Fibroblast of skin of left biceps (primary cell): Measurements from ENCODE around the gene MYBPC3.

Experiments
- DNase-seq, 2 experiments: peaks; one replicate each; pipeline ENCODE4 v3.0.0-alpha.2; 2013; ENCODE audit warnings: low read depth in 2 of 2

MYBPC3 gene

DNA sequence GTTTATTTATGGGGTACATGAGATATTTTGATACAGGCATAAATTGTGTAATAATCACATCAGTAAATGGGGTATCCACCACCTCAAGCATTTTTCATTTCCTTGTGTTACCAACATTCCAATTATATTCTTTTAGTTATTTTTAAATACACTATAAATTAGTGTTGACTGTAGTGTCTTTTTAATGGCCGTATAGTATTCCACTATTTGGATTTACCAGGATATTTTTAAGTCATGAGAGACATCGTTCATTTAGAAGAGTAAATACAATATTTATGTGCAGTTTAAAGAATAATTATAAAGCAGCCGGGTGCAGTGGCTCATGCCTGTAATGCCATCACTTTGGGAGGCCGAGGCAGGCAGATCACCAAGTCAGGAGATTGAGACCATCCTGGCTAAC, 32.0 kb upstream of the MYBPC3 start:
- no peak for DNase-seq

GRCh38 chr11:47383071-47383470, 30.6 kb upstream of the MYBPC3 start:
- DNase-seq, result no peak

DNA sequence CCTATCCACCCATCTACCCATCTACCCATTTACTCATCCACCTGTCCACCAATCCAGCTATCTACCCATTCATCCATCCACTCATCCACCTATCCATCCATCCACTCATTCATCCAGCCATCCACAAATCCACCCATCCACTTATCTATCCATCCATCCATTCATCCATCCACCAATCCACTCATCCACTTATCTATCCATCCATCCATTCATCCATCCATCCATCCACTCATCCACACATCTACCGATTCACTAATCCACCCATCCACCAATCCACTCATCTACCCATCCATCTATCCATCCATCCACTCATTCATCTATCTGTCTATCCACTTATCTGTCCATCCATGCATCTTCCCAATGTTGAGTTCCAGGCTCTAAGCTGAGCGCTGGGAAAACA, 27.6 kb upstream of the MYBPC3 start:
- no peak for DNase-seq

- no peak for DNase-seq
Observed at GRCh38 chr11:47379317-47379716, 26.8 kb upstream of the MYBPC3 start.

DNA sequence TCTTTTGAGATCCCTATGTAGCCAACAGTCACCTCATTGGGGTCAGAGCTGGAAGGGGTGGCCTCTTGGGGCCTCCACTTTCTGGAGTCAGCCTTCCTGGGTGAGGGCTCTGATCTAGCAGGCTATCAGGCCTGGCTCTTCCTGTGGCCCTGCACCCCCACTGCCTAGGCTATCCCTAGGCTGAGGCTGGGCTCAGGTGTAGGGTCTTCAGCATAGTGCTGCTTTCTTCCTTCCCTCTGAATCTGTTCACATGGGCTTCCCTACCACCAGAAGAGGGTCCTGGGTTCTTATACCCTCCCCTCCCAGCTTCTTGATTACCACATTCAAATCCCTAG, 26.3 kb upstream of the MYBPC3 start:
- DNase-seq, result no peak

- DNase-seq, result no peak
Observed at GRCh38 chr11:47378010-47378835, 25.7 kb upstream of the MYBPC3 start, which contains the start of gene SPI1. Gene SPI1, minus strand, starts transcription at chr11:47378547. Its CDS starts 194 bp downstream, at chr11:47378353.

GRCh38 chr11:47377571-47378009, 25.1 kb upstream of the MYBPC3 start:
- DNase-seq, result no peak

DNA sequence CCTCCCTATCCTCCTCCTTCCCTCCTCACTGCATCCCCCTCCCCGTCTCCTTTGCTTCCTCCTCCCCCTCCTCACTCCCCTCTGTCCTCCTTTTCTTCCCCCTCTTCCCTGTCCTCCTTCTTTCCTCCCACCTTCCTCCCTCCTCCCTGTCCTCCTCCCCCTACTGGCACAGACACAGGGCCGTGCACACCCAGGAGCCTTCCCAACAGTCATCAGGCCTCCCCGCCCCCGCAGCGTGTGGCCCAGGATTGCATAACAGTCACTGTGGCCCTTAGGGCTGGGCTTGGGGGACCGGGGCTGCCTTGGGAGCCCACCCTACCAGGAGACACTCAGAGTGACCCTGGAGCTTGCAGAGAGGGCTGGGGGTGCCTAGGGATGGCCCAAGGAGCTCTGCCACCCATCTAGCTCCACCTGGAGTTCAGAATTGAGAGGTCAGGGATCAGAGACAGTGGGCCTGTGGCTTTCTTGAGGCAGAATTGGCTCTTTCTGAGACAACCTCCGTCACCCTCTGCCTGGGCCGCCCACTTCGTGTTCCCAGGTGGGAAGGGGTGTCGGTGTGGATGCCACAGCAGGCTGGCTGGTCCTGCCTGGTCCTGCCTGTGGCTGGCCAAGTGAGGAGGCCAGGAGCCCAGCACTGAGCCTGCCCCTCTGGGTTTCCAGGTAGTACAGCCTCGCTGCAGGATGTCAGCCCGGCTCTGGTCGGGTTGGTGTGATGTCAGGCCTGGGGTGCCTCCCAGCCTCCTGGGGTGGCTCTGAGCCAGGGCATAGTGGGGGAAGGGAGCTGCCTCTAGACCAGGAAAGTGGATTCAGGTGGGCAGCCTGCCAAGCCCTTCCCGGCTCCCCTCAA, 24.2 kb upstream of the MYBPC3 start:
- no peak for DNase-seq

- no peak for DNase-seq
Observed at GRCh38 chr11:47376107-47376524, 23.6 kb upstream of the MYBPC3 start.

- no peak for DNase-seq
Observed at GRCh38 chr11:47375546-47376085, 23.1 kb upstream of the MYBPC3 start.

DNA sequence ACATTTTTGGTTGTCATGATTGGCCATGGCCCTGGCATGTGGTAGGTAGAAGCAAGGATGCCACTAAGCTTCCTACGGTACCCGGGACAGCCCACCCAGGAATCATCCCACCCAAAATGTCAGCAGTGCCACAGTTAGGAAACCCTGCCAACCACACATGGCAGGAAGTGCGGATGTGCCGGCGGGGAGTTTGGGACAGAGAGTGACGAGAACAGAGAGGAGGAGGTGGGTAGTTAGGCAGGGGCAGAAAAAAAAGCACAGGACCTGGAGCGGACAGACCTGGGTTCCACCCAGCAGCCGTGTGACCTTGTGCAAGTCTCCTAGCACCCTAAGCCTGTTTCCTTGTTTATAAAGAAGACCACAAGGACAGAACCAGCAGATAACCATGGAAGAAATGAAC, 22.5 kb upstream of the MYBPC3 start:
- DNase-seq, result no peak

- no peak for DNase-seq
Observed at GRCh38 chr11:47374720-47375019, 22.2 kb upstream of the MYBPC3 start.

DNA sequence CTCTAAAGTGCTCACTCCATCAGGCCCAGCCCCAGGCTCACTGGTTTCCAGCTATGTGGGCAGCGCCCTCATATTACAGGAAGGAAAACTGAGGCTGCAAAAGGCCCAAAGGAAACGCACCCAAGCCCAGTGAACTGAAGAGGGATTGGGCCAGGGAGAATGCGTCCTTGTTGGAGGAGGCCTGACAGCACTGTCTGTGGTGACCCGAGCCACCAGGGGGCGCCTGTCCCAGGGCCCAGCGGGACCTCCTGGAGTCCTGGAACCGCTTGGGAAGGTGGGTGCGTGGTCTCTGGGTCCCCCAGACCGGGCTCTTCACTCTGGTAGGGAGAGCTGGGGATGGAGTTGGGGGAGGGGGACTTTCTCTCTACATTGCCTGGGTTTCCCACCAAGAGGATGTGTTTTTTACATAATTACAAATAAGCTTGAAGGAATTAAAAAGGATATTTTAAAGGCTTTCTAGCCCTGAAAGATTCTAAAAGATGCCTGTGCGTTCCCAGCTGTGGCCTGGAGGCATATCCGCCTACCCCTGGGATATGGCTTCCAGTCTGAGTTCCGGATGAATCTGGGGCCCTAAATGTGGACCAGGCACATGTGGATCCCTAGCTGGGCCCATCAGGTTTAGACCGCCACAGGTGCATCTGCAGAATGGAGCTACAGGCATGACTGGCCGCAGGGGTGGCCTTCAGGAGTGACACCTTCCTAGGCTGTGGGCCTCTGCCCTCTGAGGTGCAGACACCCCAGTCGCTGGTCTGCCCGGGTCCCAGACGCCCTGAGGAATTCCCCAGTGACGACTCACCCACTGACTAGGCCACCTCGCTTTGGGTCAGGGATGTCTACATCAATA, 21.6 kb upstream of the MYBPC3 start:
- DNase-seq, result peak; percentile 21 to 23

- no peak for DNase-seq
Observed at GRCh38 chr11:47372422-47372821, 19.9 kb upstream of the MYBPC3 start.

- DNase-seq, result no peak
Observed at GRCh38 chr11:47369676-47370075, 17.2 kb upstream of the MYBPC3 start.

DNA sequence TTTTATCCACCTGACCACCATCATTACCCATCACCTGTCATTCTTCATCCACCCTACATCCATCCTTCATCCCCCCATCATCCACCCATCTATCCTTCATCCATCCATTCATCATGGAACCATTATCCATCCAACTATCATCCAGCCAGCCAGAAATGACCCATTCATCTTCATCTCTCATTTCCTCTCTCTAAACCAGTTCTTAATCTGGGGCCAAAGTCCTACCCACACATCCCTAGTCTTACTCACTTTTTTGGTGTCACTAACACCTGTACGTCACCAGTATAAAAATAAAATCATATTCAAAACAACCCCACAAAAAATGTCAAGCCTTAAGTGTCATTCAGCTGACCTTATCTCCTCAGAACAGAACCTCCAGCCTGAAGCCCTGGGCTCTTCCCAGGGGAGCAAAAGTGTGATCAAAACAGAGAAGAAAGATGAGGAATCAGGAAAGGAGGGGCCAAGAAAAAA, 13.6 kb upstream of the MYBPC3 start:
- DNase-seq, result no peak

GRCh38 chr11:47361419-47361818, 8.9 kb upstream of the MYBPC3 start:
- DNase-seq, result no peak

- no peak for DNase-seq
Observed at GRCh38 chr11:47360341-47360740, 7.8 kb upstream of the MYBPC3 start.

GRCh38 chr11:47359586-47359985, 7.1 kb upstream of the MYBPC3 start:
- no peak for DNase-seq

GRCh38 chr11:47359162-47359561, 6.7 kb upstream of the MYBPC3 start:
- no peak for DNase-seq

DNA sequence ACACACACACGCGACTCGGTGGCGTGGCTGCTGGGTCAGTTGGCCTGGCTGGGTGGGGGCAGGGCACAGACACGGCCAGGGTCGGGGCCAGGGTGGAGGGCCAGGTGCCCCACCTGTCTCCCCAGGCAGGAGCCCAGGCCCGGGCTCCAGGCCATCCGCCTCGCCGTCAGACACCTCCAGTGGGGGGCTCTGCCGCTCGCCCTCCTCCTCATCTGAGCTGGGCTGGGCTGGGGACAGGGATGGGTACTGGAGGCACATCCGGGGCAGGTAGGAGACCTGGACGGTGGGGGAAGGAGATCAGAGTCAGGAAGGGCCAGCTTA, 6.2 kb upstream of the MYBPC3 start:
- DNase-seq, result no peak
